Fibroblast of villous mesenchyme (primary cell): ENCODE measurements around the gene MFAP5. TPM values are rescaled to one million over a fixed set of nuclear protein-coding genes. Genes with fewer than 3 reads are reported as not detected.

ENCODE experiments used
- DNase-seq: peaks from one replicate; pipeline ENCODE4 v3.0.0-alpha.2; 2010; ENCODE audit warnings: low read depth
- H3K4me3 ChIP-seq: 2 replicates; pipeline ENCODE4 v1.5.1; 2011; ENCODE audit warnings: low read depth, mild to moderate bottlenecking, low read length
- CTCF ChIP-seq: IDR thresholded peaks from 2 replicates; pipeline ENCODE4 v1.5.1; 2012; ENCODE audit warnings: low read depth, mild to moderate bottlenecking, low read length; ENCODE audit not compliant: insufficient read depth
- total RNA-seq: library from RNA; depleted of rRNA; stranded (reverse); fragments of >200 nt; gene quantifications from 2 replicates; pipeline ENCODE4 v1.2.3, GENCODE V29; 2012

MFAP5 gene
- total RNA-seq, 1 donor = 0.86 TPM

- no peak overlapping the region for H3K4me3 ChIP-seq
- no peak for DNase-seq
- no peak for TF ChIP-seq CTCF
Measured at GRCh38 chr12:8647968-8648367, 14.7 kb downstream of the MFAP5 start.

DNA sequence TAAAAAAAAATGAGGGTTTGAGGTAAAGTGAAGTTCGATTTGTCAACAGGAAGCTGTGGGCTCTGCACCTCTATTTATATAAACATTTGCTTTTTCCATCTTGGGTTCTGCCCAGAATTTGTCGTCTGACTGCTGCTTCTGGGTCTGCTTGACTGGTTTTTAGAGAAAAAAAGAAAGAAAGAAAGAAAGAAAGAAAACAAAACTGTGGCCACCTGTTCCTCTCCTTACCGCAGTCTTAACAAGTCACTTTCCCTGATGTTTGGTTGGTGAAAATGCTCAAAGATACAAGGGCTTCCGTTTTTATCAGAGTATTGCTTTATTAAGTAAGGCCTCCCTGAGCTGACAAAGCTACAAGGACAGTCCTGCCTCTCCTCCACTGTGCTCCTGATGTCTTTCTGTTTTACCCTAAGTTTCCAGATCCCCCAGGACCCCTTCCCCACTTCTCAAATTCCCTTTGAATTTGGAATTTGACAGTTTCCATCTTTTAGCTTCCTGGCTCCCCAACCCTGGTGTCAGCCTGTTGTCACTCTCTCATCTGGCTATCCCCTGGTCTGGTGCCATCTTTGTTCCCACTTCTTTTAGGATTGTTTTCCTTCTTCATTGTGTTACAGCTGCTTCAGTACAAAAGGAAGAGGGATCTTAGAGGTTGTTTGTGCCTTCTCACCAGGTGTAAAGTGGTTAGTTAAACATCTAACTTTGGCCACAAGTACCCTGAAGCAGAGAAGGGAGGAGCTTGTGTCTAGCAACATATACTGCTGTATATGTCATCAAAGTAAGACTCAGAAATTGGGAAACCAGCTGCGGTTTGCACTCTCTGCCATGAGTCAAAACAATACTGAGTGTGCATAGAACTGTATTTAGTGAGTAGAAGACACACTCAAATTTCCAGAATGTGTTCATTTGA, 18.0 kb downstream of the MFAP5 start:
- TF ChIP-seq CTCF = no peak
- DNase-seq = no peak
- H3K4me3 ChIP-seq = no peak overlapping the region

GRCh38 chr12:8642775-8643174, 19.9 kb downstream of the MFAP5 start:
- no peak overlapping the region for H3K4me3 ChIP-seq
- no peak for TF ChIP-seq CTCF
- no peak for DNase-seq

DNA sequence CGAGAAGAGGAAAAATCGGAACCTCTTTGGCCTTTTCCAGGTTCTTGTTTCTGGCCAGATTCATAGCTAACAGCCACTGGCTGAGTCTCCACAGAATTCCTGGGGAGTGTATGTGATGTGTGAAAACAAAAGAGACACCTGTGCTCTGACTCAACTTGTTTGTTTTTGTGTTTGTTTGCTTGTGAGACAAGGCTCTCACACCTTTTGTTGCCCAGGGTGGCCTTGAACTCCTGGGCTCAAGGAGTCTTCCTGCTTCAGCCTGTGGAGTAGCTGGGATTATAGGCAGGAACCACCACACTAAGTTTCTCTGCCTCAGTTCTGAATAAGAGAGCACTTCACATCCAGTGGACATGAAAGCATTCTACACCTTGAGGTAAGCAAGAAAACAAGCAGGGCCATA, 22.7 kb downstream of the MFAP5 start:
- TF ChIP-seq CTCF = no peak
- no peak for DNase-seq
- no peak overlapping the region for H3K4me3 ChIP-seq

DNA sequence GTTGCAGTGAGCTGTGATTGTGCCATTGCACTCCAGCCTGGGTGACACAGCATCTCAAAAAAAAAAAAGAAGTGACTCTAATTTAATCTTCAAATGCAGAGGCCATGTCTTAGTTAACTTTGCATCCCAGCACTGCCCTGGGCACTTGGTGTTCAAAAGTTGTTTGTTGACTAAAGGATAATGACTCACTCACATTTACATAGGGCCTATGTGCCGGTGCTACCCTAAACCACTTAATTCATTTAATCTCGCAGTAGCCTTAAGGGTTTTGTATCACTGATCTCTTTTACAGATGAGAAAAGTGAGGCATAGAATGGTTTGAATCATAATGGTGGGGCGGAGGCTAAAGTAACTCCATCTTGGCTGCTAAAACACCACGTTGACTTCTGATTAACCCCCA, 23.7 kb downstream of the MFAP5 start:
- DNase-seq = no peak
- no peak overlapping the region for H3K4me3 ChIP-seq
- TF ChIP-seq CTCF = no peak

DNA sequence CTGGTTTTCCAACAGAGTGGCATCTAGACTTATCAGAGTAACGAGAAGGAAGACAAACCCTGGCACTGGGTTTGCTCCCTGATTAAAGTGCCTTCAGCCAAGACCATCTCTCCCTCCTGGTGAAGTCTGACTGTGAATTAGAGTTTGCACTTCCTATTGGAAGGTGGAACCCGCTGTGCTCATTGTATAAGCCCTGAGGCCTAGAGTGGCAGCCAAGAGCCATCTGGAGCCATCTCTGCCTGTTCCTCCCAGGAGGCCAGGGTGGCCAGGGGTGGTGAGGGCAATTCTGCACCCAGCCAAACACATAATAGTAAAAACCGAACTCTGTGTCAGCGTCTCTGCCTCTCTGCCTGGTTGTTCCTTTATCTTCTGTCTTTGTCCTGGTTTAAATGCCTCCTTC, 25.0 kb downstream of the MFAP5 start:
- no peak for DNase-seq
- no peak overlapping the region for H3K4me3 ChIP-seq
- TF ChIP-seq CTCF = no peak
